Fibroblast of skin of scalp (primary cell): ENCODE measurements around the gene CBX7.

Experiments used
- DNase-seq: peaks from one replicate; pipeline ENCODE4 v3.0.0-alpha.2; 2013

CBX7 gene

DNA sequence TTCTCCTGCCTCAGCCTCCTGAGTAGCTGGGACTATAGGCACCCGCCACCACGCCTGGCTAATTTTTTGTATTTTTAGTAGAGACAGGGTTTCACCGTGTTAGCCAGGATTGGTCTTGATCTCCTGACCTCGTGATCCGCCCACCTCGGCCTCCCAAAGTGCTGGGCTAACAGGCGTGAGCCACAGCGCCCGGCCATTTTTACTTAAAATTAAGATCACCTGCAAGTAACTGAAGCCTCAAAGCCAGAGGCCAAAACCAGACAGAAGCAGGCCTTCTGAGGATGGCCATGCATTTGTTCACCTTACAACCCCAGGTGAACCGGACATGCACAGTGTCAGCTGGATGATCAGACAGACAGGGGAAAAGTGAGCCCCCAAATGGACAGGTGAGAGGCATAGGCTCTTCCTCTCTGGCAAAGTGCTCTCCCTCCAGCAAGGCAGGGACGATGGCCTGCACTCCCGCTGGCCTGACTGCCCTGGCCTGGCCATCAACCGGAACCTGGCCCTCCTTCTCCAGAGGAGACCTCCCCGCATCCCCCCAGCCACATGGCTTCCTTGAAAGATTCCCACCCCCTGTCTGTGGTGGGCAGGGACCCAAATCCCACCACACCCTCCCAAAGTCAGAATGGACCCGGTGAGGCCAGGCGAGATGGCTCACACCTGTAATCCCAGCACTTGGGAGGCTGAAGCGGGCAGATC, 29.6 kb downstream of the CBX7 start:
- no peak for DNase-seq

DNA sequence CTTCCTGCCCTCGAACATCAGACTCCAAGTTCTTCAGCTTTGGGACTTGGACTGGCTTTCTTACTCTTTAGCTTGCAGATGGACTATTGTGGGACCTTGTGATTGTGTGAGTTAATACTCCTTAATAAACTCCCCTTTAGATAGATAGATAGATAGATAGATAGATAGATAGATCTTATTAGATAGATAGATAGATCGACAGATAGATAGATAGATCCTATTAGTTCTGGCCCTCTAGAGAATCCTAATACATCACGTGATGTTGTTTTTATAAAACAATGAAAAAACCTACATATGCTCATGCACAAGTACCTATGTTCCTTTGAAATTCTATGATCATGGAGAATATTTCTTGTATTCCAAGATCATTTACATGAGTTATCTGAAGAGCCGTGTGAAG, 31.5 kb downstream of the CBX7 start:
- no peak for DNase-seq

DNA sequence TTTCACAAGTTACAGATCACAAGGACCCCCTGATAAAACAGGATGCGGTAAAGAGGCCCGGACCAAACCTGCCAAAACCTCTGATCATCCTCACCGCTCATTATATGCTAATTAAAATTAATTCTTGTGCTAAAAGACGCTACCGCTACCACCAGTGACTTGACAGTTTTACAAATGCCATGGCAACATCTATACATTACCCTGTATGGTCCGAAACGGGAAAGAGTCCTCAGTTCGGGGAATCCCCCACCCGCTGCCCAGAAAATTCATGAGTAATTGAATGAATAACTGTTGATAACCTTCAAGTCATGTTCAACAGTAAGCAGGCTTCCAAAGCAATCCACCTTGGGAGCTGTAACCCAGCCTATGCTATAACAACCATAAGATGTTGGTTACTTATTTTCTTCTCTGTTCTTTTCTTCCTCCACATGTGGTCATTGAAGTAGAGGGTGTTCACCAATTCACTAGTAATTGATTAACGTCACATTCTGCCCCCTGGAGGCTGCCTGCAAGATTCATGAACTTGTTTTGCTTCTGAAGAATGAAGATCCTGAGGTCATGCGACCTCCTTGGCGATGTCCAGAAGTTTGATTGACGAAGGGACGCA, 34.8 kb downstream of the CBX7 start:
- peak; percentile 52 for DNase-seq

DNA sequence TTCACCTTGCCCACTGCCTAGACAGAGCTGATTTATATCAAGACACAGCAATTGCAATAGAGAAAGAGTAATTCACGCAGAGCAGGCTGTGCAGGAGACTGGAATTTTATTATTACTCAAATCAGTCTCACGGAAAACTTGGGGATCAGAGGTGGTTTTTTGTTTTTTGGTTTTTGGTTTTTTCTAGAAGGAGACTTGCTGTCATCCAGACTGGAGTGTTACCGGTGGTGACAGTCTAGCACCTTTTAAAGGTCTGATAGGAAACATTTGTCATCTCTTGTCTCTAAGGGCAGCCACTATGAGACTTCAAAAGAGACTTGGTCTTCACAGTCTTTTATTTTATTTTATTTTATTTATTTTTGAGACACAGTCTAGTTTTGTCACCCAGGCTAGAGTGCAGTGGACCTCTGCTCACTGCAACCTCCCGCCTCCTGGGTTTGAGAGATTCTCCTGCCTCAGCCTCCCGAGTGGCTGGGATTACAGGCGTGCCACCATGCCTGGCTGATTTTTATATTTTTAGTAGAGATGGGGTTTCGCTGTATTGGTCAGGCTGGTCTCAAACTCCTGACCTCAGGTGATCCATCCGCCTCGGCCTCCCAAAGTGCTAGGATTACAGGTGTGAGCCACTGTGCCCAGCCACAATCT, 36.4 kb downstream of the CBX7 start:
- DNase-seq: no peak

DNA sequence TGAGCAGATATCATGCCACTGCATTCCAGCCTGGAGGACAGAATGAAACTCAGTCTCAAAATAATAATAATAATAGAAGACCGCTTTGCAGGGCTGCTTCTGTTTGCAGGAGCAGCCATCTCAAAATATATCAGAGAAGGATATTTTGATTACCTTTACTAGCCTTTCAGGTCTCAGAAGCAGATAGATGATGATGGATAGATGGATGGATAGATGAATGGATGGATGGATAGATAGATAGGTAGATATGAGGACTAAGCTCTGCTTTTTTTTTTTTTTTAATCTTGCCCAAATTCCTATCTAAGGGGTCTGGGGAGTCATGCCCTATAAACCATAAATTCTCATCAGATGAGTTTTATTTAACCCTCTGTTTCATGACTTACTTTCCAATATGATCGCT, 36.9 kb downstream of the CBX7 start:
- no peak for DNase-seq

DNA sequence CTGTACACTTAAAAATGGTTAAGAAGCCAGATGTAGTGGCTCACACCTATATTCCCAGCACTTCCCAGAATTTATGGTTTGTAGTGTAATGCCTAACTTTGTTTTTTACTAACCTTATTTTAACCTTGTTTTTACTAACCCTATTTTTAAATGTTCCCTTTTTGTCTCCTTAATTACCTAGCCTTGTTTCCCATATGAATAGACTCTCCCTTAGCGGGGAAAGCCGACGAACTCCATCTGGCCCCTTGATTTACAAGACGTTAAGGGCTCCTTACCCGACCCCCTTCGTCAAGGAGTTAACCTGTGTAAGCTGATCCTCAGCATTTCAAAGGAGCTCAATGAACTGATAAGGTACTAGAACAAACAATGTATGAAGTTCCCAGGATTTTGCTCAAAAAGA, 38.4 kb downstream of the CBX7 start:
- no peak for DNase-seq

DNA sequence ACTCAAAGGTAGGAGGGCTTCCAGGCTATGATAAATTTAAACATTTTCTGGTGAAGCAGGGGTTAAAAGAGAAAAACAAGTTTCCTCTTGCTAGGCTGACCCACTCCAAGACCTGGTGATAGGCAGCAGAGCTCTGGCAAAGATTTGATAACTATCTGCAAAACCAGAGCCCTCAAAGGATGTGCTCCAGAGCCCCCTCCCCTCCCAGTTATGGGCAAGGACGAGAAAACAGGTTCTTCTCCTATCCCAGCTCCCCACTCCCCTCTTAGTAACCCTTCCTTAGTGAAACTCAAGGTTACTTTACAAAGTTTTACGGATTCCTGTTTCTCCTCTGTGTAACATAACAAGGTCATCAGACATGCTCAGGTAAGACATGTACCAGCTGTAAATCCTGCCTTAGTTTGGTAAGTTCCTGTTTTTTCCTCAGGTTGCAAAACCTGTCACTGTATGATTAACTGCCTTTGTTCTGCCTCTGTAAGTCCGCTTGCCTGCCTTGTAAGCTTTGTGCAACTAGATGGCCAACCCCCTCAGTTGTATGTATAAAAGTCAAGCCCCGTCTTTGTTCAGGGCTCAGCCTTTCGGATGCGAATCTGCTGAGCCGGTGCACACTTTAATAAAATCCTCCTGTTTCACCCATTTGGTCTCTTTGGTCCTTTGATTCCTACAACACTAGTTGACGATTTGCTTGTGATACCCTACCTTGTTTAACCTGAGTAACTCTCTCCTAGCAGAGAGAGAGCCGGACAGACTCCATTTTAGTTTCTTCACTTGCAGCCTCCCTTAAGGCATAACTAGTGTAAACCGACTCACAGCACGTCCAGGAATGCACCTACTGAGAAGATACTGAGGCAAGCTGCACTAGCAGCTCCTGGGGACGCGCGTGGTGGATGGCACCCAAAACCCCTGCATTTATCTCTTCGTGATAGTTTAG, 41.6 kb downstream of the CBX7 start:
- DNase-seq: no peak

DNA sequence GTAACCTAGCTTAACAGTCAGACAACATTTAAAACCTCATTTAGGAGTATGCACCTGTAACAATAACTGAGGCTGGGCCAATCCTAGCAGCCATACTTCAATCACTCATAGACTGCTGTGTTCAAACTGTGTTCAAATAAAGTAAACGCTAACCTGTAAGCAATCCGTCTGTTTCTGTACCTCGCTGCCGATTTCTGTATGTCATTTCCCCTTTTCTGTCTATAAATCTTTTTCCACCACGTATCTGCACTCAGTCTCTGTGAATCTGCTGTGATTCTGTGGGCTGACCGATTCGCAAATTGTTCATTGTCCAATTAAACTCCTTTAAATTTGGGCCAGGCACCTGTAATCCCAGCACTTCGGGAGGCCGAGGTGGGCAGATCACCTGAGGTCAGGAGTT, 43.1 kb downstream of the CBX7 start:
- DNase-seq: no peak

DNA sequence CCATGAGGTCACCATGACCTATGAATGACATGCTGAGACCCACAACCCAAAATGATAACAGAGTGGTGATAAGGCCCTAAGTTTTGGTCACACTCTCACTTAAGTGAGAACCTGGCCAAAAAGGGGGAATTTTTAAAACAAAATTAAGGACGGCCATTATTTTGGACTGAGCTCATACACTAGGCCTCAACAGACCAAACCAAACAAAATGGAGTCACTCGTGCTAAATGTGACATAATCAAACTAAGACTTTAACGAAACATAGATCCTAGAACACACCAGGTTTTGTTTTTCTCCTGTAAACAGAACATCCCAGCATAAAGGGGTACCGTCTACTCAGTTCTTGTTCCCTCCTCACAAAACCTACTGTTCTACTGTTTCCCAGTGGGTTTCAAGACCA, 44.0 kb downstream of the CBX7 start:
- DNase-seq: no peak

DNA sequence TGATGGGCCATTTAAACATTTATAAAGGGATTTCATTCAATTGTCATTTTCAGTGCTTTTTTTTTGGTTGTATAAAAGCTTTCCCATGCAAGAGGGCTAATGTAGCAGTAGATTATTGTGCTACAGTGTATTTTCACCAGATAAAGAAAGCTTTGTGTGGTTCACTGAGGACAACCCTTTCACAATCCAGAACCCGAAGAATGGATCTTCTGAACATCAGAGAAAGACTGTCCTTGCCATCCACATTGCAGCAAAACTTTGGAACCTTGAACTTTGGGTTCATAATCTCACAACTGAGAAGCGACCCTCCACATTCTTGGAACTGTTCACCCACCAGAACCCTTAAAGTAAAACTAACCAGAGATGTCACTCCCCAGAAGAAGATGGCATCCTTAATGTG, 46.2 kb downstream of the CBX7 start:
- DNase-seq: no peak

DNA sequence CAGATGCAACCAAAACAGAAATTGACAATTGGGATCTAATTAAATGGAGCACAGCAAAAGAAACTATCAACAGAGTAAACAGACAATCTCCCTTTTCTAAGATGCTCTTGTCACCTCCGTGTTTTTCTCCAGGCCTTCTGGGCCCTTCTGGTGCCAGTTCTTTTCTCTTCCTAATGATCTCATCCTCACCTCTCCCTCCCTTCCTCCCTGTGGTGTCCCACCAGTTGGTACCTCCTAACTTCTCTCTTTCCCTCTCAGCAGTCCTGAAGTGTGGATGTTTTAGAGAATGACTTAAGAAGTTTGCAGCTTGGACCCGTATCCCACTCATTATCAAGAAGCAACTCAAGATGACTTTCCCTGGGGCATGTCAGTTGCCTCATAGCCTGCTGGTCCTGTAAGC, 49.0 kb downstream of the CBX7 start:
- no peak for DNase-seq

DNA sequence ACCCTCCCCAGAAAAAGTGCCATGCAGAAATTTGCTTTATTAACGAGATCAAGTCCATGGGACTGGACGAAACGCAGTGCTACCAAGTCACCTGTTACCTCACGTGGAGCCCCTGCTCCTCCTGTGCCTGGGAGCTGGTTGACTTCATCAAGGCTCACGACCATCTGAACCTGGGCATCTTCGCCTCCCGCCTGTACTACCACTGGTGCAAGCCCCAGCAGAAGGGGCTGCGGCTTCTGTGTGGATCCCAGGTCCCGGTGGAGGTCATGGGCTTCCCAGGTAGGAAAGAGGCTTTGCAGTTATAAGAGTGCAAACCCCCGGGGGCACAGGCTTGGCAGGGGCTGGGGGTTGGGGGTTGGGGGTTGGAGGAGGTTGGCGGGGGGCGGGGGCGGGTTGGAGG, 51.3 kb downstream of the CBX7 start:
- no peak for DNase-seq

DNA sequence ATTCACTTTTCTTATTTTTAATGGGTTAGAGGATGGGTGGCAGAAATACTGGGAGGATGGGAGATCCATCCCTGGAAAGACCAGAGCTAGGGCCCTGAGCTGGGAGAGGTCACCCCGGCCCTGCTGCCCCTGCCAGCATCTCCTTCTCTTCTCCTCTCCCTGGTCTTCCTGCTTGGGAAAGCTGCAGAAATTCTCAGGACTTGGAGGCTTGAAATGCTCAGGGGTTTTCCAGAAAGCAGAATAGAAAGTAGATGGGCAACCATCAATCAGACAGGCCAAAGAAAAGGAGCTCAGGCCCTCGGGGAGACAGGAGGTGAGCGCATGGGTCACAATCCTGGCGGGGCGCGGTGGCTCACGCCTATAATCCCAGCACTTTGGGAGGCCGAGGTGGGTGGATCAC, 53.9 kb downstream of the CBX7 start:
- DNase-seq: no peak

DNA sequence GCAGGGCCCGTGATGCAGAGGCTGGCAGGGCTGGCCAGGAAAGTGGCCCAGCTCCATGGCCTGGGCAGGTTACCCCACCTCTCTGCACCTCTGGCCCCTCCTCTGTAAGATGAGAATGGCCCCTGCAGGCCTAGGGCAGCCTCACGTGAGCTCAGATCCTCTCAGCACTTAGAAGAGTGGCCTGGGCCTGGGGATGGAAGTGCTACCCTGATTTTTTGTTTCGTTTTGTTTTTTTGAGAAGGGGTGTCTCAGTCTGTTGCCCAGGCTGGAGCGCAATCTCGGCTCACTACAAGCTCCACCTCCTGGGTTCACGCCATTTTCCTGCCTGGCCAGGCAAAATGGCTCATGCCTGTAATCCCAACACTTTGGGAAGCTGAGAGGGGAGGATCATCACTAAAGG, 54.5 kb downstream of the CBX7 start:
- no peak for DNase-seq

DNA sequence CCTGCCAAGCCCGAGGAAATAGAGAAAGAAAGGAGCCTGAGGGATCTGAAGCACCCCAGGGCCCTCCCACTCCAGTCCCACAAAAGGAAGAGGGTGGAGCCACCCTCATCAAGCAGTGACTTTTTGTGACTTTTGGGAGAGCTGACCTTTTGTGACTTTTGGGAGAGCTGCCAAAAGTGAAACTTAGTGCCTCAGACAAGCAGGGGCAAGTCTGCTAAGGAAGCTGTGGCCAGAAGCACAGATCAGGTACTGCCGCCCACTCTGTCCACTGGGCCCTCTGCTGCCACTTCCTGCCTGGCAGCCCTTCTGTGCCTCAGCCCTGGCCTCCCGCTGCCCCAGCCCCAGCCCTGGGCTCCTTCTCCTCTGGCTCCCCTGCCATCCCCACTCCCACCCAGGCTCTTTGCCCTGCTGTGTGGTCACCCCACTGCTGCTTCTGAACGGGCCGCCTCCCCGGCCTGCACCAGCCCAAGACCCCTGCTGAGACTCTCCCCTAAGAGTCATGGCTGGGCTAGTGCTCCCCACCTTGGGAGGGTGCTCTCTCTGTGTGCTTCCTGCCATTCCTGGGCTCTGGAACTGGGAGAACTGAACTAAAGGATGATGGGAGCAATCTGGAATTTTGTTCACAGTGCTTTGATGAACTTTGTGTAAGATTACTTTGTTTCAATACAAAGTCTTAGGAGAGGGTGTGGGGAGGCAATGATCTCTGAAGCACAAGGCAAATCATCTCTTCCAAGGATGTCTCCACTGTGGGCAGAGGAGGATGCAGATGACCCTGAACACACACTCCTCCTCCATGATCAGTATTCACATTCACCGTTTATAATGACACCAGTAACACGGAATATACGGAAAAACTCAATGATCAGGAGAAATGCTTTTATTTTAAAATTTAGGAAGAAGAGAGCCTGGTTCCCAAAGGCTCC, 55.1 kb downstream of the CBX7 start, which contains the start of gene APOBEC3H:
TSS of gene APOBEC3H (plus strand) at position 147 of the 923 bp plus-strand sequence. CDS start 3,035 bp downstream, outside the sequence.
- no peak for DNase-seq

DNA sequence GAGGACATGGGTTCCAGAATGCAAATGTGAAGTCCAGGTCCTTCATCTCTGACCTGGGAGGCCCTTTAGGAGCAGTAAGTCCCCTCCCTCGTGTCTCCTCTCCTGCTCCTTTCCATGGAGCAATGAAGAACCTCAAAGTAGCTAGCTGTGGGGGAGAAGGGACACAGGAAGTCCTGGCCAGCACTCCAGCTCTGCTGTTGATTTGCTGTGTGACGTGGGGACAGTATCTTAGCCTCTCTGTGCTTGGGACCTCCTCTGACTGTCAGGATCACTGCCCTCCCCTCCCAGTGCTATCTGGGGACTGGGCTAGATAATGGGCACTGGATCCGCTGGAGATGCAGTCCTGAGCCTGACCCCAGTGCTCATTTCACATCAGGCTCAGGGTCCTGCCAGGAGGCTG, 56.5 kb downstream of the CBX7 start:
- no peak for DNase-seq

DNA sequence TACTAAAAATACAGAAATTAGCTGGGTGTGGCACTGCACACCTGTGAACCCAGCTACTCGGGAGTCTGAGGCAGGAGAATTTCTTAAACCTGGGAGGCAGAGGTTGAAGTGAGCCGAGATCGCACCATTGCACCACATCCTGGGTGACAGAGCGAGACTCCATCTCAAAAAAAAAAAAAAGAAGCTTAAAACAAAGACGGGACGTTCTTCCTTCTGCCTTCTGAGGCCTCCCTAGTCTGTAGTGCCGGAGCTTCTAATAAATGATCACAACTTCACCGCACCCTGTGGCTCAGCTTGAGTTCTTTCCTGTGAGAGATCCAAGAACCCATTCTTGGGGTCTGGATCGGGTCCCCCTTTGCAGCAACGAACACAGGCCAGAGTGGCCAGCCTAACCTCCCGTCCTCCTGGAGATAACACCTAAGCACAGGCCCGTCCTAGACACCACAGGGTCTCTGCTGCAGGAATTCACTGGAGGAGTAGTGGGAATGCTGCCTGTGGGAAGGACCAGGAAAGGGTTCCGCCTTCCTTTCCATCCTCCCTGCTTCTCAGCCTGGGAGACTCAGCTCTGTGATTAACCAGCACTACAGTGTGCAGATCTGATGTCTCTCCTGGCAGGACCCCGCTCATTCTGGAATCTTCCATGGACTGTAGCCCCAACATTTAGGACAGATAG, 57.6 kb downstream of the CBX7 start:
- DNase-seq: no peak

DNA sequence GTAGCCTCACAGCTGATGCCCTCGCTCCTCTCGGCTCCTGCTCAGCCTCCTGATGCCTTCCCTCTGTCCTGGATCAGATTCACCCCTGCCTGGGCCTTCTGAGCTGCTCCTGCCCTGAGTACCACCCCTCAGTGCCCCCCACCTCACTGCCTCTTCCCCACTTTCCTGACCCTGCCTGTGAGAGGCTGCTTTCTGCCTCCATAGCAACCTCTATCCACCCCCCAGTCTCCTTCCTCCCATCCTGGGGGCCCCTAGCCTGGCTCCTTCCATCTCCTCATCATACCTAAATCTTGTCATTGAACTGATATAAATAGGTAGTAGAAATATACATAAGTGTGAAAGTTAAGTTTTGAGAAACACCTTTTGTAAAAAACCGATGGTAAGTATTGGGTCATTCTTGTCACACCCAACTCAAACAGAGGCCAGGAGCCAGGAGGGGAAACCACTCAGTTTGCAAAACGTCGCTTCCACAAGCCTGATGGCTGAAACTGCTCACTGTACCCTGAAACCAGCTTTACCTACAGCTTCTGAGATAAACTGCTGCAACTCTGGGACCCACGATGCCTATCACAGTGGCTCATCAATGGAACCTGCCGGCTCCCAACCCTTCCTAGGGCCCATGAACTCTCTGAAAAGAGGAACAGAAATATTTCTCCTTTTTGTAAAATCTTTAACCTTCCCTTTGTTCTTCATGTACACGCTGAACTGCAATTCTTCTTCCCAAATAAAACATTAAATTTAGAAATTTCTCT, 60.2 kb downstream of the CBX7 start:
- DNase-seq: no peak

DNA sequence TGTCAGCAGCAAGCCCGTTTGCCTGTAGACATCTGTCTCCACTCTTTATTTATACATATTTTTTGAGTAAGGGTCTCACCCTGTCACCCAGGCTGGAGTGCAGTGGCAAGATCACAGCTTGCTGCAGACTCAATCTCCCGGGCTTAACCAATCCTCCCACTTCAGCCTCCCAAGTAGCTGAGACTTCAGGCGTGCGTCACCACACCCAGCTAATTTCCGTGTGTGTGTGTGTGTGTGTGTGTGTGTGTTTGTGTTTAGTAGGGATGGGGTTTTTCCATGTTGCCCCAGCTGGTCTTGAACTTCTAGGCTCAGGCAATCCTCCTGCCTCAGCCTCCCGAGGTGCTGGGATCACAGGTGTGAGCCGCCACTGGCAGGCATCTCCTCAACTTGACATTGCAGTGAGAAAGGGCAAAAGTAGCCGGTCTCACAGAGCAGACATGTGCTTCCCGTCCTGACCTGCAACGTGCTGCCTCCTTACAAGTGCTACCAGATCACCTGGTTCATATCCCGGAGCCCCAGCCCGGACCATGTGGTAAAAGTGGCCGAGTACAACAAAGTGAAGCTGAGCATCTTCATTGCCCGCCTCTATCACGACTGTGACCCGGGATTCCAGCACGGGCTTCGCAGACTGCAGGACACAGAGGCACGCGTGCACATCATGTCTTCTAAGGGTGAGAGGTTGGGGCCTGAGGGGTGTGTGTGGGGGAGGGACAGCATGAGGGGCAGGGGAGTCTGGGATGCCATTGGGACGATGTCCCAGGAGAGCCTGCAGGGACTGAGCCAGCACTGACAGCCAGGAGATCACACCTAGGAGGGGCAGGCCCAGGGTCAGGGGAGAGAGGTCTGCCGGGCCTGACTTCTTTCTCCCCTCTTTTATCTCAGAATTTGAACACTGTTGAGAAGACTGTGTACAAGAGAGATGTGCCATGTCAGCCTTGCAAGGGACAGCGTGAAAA, 61.1 kb downstream of the CBX7 start:
- DNase-seq: no peak
